AG09309 (cell line): ENCODE measurements around the gene RALGPS1.

Experiments
- DNase-seq: peaks from one replicate; pipeline ENCODE4 v3.0.0-alpha.2; 2010; ENCODE audit warnings: low read depth
- H3K4me3 ChIP-seq: 2 replicates; pipeline ENCODE4 v1.5.1; 2011; ENCODE audit warnings: mild to moderate bottlenecking, low read depth, low read length, moderate library complexity; ENCODE audit not compliant: control insufficient read depth
- TF ChIP-seq, protein P1 (sequence below): IDR thresholded peaks from 2 replicates; pipeline ENCODE4 v1.5.1; 2011; ENCODE audit warnings: mild to moderate bottlenecking, low read depth, low read length, inconsistent platforms; ENCODE audit not compliant: insufficient read depth, control insufficient read depth; ENCODE audit errors: missing control alignments

RALGPS1 gene

DNA sequence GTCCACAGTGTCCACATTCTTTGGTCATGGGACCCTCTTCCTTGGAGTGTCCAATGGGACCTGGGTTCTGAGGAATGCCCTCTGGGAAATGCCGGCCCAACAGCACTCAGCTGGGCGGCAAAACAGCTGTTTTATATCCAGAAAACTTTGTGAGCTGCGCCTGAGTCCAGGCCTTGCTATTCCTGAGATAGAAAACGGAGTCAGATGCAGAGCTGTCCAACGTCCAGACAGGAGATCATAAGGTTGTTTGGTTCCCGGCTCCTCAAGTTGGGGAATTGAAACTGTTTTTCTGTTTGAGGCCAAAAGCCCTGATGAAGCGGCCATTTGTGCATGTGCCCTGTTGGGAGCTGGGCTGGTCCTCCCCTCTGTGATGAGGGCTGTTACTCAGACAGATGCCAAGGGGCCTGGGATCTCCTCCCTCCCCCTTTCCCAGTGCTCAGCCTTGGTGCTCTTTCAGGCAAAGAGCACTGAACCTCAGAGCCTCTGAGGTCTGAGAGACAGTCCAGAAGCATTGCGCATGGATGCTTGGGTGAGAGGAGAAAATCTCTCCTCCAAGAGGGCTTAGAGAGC lies 283.4 kb downstream of the RALGPS1 start:
- no peak for DNase-seq
- H3K4me3 ChIP-seq: no peak overlapping the region
- TF ChIP-seq, protein P1, sequence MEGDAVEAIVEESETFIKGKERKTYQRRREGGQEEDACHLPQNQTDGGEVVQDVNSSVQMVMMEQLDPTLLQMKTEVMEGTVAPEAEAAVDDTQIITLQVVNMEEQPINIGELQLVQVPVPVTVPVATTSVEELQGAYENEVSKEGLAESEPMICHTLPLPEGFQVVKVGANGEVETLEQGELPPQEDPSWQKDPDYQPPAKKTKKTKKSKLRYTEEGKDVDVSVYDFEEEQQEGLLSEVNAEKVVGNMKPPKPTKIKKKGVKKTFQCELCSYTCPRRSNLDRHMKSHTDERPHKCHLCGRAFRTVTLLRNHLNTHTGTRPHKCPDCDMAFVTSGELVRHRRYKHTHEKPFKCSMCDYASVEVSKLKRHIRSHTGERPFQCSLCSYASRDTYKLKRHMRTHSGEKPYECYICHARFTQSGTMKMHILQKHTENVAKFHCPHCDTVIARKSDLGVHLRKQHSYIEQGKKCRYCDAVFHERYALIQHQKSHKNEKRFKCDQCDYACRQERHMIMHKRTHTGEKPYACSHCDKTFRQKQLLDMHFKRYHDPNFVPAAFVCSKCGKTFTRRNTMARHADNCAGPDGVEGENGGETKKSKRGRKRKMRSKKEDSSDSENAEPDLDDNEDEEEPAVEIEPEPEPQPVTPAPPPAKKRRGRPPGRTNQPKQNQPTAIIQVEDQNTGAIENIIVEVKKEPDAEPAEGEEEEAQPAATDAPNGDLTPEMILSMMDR: no peak

DNA sequence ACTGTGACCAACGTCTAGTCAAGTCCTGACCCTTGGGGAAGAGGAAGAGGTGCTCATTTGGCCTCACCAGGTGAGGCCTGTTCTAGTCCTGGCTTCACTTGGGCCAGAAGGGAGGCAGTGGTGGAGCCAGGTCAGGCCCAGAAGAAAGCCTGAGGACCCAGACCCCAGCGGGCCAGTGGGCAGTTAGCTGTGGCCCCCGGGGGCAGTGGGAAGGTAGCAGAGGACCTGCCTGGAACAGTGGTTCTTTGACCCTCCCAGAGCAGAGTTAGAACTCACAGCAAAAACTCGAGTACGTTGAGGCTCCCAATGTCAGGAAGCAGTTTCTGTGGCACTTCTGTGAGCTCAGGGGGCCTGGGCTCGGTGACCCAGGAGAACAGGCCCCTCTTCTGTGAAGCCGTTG lies 284.0 kb downstream of the RALGPS1 start:
- DNase-seq: no peak
- TF ChIP-seq, protein P1: no peak
- no peak overlapping the region for H3K4me3 ChIP-seq

- TF ChIP-seq, protein P1: peak; percentile 90
- DNase-seq: peak; percentile 45
- no peak overlapping the region for H3K4me3 ChIP-seq
These were observed 284.6 kb downstream of the RALGPS1 start for GRCh38 chr9:127199001-127199791.

DNA sequence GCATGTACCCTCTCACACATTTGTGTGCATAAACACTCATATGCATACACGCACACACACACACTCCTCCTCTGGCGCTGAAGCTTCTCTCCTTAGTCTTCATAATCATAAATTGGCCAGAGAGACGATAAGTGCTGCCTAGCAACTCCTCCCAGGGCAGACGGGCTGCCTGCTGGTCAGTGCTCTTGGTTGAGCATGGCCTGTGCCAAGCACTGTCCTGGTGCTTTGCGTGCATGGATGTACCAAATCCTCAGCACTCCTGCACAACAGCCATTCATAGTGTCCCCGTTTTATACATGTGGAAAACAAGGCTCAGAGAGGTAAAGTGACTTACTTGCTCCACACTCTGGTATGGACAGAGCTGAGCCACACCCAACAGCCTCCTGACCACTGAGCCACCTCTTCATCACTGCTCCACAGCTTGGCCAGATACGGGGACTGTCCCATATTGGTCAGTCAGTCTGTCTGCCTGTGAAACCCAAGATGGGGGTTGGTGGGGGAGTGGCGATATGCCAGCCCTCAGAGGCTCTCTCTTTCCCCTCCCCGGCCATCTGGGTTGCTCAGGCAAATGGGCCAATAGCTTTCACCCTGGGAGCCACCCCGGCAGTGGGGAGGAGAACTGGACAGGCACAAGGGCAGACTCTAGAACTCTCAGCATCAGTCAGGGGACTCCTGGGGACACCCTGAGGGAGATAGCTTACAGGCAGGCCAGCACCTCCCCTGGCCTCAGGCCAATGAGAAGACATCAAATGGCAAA lies 285.7 kb downstream of the RALGPS1 start:
- TF ChIP-seq, protein P1: no peak
- no peak for DNase-seq
- H3K4me3 ChIP-seq: no peak overlapping the region

GRCh38 chr9:127201071-127201541 lies 286.5 kb downstream of the RALGPS1 start:
- H3K4me3 ChIP-seq: no peak overlapping the region
- TF ChIP-seq, protein P1: no peak
- DNase-seq: no peak

GRCh38 chr9:127201731-127202130 lies 287.1 kb downstream of the RALGPS1 start:
- no peak for DNase-seq
- TF ChIP-seq, protein P1: no peak
- no peak overlapping the region for H3K4me3 ChIP-seq
